C4-2B (cell line): Measurements from ENCODE around the gene PKM.

ENCODE experiments used
- H3K27ac ChIP-seq: fragments of 450-650 bp; 2 replicates; pipeline ENCODE4 v1.5.1; 2017
- CTCF ChIP-seq: fragments of 450-650 bp; conservative IDR thresholded peaks from 2 replicates; pipeline ENCODE4 v1.5.1; 2017; ENCODE audit warnings: mild to moderate bottlenecking
- ZFX ChIP-seq: fragments of 450-650 bp; IDR thresholded peaks from 2 replicates; pipeline ENCODE4 v1.6.1; 2017

Gene PKM

GRCh38 chr15:72153269-72154000 lies 77.6 kb downstream of the PKM start:
- H3K27ac ChIP-seq = no peak overlapping the region; the same call in 1 of the 2 replicates

More at GRCh38 chr15:72153269-72154000, 77.6 kb downstream of the PKM start:
- TF ChIP-seq CTCF = no peak
- TF ChIP-seq ZFX = no peak
